ENCODE measurements around the gene SIAH2.

The SIAH2 gene

DNA sequence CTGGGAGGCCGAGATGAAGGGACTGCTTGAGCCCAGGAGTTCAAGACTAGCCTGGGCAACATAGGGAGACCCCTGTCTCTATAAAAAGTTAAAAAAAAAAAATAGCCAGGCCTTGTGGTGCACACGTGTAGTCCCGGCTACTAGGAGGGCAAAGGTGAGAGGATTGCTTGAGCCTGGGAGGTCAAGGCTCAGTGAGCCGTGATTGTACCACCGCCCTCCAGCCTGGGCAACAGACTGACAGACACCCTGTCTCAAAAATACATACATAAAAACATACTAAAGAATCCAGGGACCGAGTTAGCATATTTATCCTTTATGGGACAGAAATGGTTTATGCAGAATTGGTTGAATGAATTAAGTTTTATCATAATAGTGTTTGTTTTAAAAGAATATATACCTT, 13.7 kb downstream of the SIAH2 start:
- DNase-seq (ENCODE audit: low read depth in 2 of 2): no peak

DNA sequence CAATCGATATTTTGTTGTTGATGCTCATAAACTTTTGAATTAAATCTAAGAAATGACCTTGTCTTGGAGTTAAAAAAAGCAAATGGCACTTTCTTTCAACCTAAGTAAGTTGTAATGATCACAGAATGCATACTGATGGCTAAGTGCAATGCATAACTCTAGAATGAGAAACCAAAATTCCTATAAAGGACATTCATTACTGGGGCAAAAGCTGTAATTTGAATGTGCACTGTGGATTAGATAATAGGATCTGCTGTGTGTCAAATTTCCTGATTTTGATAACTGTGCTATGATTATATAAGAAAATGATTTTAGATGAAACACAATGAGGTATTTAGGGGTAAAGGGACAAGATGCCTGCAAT, 14.3 kb downstream of the SIAH2 start:
- DNase-seq (ENCODE audit: low read depth in 2 of 2): no peak

DNA sequence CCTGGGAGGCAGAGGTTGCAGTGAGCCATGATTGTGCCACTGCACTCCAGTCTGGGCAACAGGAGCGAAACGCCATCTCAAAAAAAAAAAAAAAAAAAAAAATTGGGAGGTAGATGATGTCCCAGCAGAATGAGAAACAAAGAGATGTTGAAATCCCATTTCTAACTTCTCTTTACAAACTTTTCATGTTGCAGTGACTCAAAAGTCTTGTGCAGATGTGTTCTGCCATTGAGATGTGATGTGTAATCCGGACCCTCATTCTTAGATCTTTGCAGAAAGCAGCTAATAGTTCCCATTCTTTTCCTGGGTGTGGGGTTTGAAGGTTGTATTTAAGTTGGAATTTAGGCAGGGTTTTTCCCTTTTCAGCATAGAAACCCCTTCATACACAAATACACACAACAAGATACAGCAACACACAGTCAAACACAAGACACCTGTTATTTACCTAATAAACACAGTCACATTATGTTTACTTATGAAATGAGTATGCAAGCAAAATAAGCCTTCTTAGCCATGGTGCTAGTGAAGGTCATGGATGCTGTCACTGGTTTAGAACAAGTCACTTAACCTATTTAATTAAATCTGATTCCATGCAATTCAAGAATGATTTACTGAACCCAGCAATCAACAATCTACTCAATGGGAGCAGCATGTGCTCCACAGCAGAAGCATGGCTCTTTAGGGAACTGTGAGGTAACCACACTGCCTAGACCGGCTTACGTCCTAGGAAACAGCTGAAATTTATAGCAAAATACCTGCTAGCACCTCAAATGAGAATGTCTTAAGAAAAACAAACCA, 14.9 kb downstream of the SIAH2 start:
- no peak for DNase-seq (ENCODE audit: low read depth in 2 of 2)

DNA sequence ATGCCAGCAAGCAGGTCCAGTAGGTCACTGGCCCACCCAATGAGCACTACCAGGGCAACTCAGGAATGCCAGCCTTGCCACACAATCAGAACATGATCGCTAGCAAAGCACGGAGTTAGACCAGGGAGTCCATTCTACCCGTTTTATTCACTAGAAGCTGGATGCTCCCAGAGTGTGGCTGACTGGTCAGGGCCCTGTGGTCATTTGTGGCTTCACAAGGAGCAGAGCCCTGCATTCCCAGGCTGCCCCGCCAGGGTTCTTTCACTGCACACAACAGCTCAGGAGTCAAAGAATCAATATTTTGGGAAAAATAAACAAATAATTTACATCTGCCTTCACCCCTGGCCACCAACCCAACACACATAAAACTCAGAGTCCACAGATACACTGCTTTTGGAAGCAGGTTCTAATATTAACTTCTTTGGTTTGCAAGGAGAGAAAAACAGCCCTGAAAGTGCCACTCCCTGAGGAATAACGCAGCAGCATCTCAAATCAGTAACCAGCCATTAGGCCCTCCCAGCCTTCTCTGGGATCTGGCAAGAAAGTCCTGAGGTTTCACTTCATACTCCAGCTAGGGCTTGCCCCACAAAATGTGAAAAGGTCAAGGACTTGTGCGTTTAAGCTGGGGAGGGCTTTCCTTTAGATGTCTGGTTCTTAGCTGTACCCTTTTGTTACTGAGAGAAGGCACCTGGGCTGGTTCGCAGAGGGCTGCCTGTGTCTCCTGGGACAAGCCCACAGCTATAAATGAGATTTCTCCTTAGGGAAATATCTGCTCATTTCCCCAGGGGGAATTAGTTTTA, 16.0 kb downstream of the SIAH2 start:
- no peak for DNase-seq (ENCODE audit: low read depth in 2 of 2)

DNA sequence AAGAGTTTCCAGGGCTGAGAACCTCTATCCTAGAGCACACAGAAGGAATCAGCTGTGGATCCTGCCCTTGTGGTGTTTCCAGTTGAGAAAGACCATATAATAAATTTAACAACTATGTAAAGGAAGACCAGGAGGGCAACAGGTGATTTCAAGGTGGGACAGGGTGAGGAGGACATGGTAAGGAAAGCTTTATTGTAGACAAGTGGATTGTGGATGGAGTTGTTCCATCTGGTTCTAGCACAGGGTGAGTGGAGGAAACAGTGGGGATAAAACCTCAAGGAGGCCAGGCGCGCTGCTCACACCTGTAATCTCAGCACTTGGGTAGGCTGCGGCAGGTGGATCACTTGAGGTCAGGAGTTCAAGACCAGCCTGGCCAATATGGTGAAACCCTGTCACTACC, 17.1 kb downstream of the SIAH2 start:
- DNase-seq (ENCODE audit: low read depth in 2 of 2): no peak

DNA sequence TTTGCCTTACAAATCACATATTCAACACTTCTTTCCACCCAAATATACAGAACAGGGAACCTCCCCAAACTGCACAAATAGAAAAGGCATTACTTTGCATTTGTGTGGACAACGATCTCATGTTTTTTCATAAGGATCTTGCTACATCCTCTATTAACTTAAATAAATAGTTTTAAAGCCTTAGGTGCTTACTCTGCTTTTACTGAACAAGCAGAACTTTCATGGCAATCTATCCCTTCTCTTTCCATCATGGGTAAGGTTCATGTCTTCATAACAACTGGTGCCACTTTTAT, 18.1 kb downstream of the SIAH2 start:
- DNase-seq (ENCODE audit: low read depth in 2 of 2): no peak

DNA sequence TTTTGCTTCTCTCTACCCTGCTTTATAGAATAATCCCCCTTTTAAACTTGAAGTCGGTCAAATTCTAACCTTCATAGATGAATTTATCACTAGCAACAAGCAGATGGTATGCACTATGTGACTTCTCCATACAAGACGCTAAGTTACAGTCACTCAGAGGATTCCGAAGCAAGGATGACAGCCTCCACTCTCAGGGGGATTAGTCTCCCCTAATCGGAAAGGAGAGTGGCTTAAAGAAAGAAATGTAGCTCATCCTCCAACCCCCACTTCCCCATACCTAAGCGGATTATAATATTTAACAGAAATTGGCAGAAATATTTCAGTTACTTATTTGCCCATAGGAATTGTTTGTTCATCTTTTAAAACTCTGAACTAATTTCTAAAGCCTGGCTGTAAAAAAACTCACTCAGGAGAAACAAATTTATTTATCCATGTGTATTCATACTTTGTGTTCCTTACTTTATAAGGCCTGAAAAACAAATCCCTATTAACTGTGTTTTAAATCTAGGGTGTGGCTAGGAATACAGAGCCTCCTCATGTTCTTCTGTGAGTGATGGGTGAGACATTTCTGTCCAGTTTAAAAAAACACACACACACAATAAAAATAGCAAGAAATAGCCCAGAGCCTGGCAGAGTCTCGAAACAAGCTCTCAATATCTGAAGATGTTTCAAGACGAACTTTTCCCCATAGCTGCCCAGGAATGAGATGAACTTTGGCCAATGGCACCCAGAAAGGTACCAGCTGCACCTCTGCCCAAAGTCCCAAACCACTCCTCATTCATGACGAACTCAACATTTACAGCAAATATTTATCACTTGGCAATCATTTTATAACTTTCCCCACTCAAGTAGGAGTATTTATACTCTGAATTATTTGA, 18.7 kb downstream of the SIAH2 start:
- DNase-seq (ENCODE audit: low read depth in 2 of 2): no peak

DNA sequence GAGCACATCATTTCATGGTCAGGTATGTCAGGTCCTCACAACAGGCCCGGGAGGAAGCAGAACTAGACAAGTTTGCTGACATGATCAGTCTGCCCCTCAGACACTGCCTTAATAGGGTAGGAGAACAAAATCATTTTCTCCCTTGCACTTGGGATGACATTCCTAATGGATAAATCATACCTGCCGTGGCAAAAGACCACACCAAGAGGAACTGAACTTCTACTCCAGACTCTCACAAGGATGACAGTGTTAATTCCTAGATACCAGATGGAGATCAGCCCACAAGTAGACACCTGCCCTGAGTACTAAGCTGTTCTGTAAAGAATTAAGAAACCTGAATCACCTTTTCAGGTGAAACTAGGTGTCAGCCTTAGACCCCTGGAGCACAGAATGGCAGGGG, 19.5 kb downstream of the SIAH2 start:
- no peak for DNase-seq (ENCODE audit: low read depth in 2 of 2)

DNA sequence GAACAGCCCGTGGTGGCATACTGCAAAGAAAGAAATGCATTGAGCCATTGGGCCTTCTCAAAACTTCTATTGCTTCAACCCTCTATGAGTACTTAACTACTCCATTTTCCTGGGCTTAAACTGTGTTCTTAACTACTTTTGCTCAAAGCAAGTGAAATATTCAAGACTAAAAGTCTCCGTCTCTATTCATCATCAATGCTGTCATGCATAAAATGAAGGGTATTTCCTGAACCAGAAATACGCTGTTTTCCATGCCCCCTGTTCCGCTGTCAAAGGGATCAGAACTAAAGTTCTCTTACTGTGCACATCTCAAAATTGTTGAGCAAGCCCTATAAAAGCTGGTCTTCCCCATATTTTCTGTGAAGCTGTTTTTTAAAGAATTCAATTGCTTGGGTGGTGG, 20.3 kb downstream of the SIAH2 start:
- DNase-seq (ENCODE audit: low read depth in 2 of 2): no peak

DNA sequence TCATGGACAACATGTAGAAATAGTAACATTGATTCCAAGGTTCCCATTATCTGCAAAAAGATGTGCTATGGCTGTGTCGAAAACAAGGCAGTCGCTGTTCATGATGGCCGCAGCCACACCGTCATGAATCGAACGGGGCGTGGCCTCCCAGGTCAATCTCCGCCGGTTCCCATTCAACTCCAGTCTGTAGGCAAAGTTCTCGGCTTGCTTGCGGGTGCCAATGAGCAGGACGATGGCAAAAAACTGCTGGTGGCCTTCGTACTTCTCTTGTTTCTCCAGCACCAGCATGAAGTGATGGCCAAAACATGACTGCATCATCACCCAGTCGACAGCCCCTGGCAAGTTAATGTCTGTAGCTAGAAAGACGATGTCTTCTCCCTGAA, 20.8 kb downstream of the SIAH2 start:
- no peak for DNase-seq (ENCODE audit: low read depth in 2 of 2)

DNA sequence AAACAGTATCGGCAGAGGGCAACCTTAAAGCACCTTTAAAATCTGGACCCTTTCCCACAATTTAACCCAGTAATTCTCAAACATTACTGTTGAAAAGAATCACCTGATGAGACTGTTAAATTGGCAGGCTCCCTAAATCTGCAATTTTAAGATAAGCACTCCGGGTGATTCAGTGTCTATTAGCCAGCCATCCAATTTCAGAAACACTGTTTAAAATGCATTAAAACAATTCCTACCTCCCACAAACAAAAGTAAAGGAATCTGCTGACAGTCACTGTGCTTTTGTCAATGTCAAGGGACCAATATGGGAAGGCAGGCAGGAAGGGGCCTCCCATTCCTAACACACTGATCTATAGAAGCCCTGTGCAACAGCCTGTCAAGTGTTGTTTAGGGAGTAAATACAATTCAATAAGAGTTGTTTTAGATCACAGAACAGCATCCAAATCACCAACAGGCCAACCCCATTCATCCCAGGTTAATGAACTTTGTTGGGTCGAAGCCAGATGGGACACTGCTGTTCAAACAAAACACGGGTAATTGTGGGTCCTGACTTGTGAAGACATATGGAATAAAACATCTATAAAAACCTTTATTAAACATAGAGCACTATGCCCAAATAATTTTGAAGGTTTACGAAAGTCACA, 21.4 kb downstream of the SIAH2 start:
- DNase-seq (ENCODE audit: low read depth in 2 of 2): no peak

DNA sequence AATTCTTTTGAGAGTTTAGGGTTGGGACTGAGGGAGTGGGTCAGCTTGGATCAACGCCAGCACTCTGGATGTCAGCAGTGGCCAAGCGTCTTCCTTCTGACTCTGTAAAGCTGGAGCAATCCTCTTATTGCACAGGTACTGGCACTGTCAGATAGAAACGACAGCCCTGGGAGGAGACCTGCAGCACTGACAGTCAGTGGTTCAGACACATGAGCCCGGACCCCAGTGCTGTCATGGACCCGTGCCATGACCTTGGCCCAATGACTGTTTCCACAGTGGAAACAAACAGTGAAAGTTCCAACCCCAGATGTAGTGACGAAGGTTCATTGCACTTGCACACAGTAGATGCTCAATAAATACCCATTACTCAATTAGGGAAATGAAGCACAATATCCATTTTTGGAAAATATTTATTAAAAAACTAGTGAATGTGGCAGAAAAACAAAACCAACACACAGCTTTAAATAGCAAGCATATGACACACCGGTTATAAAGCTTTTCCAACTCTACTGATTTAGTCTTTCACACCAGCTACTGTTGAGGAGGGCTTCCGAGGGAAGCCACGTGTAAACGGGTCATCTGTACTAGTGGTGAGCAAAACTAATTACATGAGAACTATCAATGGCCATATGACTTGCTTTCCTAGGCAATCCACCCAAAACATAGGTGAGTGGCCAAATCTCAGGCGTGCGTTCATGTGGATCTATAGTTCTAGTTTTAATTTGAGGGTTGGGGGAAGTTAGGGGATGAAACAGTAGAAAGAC, 22.1 kb downstream of the SIAH2 start:
- DNase-seq (ENCODE audit: low read depth in 2 of 2): no peak

DNA sequence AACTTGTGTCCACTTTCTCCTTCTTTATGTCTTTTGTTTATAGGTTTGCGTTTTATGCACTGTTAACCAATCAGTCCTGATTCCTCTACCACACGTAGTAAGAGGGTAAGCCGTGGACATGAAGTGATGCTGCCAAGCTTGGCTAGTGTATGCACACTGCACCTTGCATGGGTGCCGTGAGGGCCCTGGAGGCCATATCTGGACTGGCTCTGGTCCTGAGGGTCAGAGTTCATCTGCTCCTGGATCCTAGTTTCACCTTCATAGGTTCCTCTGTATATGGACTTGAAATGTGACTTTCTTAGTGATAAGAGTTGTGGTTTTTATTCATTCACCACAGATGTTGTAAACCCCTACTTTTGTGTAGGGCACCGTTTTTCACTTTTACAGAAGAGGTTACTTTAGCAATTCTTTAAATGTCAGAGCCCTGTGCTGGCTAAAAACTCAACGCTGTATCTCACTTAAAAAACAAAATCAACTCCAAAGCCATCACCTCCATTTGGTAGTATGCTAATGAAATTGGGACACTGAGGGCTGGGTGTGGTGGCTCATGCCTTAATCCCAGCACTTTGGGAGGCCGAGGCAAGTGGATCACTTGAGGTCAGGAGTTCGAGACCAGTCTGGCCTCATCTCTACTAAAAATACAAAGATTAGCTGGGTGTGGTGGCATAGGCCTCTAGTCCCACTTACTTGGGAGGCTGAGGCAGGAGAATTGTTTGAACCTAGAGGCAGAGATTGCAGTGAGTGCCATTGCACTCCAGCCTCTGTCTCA, 22.9 kb downstream of the SIAH2 start:
- no peak for DNase-seq (ENCODE audit: low read depth in 2 of 2)

DNA sequence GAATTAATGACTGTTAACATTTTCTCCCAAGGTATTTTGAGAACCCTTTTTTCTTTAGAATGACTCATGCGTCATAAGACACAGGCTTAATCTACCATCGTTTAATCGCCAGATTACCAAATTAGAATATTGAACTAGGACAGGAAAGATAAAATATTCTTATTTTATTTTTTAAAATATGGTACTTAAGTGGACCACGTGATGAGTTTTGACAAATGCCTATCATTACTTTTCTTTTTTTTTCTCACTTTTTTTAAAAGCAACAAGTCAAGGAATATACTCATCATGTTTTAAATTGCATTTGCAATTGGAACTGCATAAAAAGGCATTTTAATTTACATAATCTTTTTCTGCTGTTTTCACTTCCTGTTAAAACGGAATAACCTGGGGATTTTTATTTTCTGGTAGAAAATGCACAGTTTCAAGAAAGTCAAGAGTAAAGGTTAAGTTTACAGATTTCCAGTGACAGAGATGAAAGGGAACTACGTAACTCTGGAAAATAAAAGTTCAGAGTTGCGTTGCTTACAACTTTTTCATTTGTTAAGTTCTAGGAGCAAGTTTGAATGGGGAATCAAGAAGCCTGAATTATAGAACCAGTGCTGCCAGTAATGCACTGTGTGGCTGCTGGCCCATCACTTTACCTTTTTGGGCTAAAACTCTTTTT, 23.6 kb downstream of the SIAH2 start:
- no peak for DNase-seq (ENCODE audit: low read depth in 2 of 2)

DNA sequence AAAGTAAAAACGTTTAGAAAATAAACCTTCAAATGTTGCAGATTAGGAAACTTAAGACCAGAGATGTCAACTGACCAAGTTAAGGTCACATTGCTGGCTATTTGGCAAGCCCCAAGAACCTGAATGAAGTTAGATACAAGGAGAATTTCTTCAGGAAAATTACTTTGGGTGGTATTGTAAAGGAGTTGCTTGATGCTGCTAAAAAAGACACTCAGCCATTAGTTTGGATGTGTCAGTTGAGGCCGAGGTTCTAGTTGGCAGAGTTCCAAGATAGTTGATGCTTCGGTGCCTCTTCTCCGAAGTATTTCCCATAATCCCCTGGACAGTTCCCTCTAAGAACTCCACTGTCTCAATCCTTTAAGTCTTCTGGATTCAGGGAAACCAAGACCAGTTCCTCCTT, 24.3 kb downstream of the SIAH2 start:
- DNase-seq (ENCODE audit: low read depth in 2 of 2): no peak

DNA sequence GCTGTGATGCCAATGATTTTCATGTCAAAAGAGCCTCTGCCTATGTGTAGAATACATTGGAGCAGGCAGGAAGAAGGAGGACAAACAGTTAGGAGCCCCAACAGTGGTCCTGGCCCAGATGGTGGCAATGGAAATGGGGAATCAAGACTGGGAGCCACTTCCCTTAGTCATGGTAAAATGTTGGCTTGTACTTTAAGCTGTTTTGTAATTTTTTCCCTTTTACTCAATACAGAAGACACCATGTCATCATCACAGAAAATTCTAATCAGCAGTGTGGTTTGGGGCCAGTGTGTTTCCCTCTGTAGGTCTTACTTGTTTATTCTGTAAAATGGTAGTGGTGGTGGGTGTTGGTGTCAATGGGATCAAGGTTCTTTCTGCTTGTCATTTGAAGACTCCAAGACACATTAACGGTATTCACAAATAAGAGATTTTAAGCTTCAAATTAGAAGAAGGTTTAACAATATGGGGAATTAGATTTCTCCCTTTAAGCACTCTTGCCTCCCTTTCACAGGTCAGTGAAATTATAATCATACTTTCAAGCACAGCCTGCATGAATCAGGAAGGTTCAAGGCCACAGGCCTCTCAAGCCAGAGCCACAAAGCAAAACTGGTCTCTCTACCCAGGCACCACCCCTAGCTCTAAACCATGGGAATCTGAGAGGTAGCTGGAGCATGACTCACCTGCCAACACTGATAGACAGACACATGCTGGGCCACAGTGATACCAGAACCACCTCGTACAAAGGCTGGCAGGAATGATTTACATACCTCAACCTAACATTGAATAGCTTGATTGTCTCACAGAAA, 24.9 kb downstream of the SIAH2 start:
- no peak for DNase-seq (ENCODE audit: low read depth in 2 of 2)

DNA sequence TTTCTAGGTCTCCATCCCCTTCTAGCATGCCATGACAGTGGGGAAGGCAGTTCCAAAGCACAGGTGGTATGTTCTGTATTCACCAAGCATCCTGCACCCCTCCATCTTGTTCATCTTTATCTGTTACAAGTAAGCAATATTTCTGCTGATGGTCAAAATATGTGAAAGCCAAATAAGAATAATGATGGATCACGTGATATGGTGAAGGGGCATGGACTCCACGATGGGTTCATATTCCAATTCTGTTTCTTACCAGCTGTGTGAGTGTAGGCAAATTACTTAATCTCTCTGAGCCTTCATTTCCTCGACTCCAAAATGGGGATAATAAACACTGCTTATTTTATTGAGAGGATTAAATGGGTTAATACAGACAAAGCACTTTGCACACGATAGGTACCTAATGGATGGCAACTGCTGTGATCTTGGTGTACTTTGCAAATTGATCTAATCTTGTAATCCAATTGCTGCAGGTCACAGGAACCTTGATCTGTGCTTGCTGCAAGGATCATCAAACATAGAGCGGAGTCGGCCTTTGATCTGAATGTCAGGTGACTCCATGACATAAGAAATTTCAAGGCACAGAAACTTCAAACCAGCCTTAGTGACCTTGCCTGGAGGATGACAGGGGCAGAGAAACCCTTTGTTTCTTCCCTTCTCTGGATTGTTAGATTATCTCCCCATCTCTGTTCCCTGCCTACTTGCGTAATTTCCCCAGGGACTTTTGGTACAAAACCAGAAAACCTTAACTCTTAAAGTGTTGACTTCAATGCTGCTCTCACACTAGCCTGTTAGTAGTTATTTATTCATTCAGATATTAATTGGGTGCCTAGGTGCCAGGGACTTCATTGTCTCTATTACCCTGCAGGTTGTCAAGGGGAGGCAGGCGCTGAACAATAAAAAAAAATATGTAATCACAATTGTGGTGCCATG, 25.8 kb downstream of the SIAH2 start:
- DNase-seq (ENCODE audit: low read depth in 2 of 2): no peak

DNA sequence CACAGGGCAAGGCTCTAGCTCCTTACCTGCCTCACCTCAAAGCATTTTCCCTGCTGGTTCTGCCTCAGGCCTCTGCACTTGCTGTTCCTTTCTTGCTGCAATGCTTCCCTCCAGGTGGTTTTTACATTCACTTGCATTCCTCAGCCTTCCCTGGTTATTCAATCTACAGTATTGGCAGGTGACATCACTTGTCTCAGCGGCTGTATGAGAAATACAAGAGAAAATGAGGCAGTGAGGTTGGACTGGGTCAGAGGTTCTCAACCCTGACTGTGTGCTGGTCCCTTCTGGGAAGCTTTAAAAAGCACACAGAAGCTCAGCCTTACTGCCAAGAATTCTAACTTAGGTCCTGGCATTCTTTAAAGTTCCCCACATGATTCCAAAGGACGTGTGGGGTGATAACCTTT, 26.7 kb downstream of the SIAH2 start:
- no peak for DNase-seq (ENCODE audit: low read depth in 2 of 2)

All from stimulated activated CD4-positive, alpha-beta T cell treated with anti-CD3 and anti-CD28 coated beads, Interleukin-1b, Interleukin-23, amount 100 ng/mL, for 1 hour (primary cell).